Vagina (tissue), 2 donors: ENCODE results near the gene TMC8. TPM values are rescaled to one million over a fixed set of nuclear protein-coding genes. Genes with fewer than 3 reads are reported as not detected.

Source experiments
- DNase-seq, 2 donors: peaks; one replicate each; pipeline ENCODE4 v3.0.0-alpha.2; 2017; ENCODE audit errors: extremely low spot score in 2 of 2
- H3K27ac ChIP-seq: fragments of 200-600 bp; sonication (generic); one replicate; pipeline ENCODE4 v1.5.1; 2019
- H3K27me3 ChIP-seq: fragments of 200-600 bp; sonication (generic); one replicate; pipeline ENCODE4 v1.5.1; 2019
- H3K36me3 ChIP-seq, 2 donors: fragments of 200-600 bp; sonication (generic); one replicate each; pipeline ENCODE4 v1.5.1; 2017 to 2019
- H3K4me1 ChIP-seq: fragments of 200-600 bp; sonication (generic); one replicate; pipeline ENCODE4 v1.5.1; 2019
- H3K4me3 ChIP-seq, 2 donors: fragments of 200-600 bp; sonication (generic); 1 replicate in 1 of 2; 2 replicates in 1 of 2; pipeline ENCODE4 v1.5.1; 2016 to 2019
- H3K9me3 ChIP-seq: fragments of 200-600 bp; sonication (generic); one replicate; pipeline ENCODE4 v1.5.1; 2019
- POLR2A ChIP-seq, 2 donors: fragments of 450-650 bp; IDR thresholded peaks; one replicate each; pipeline ENCODE4 v1.6.1; 2017; ENCODE audit warnings: antibody characterized with exemption in 2 of 2, mild to moderate bottlenecking in 2 of 2, moderate library complexity in 2 of 2
- POLR2AphosphoS5 ChIP-seq, 2 donors: sonication (generic); formaldehyde crosslinking; IDR thresholded peaks; one replicate each; pipeline ENCODE4 v1.9.0; 2017; ENCODE audit warnings: antibody characterized with exemption in 2 of 2, mild to moderate bottlenecking in 2 of 2, low read depth in 1 of 2; ENCODE audit not compliant: insufficient read depth in 1 of 2
- intact Hi-C: fragments of 100-400 bp; cut with DNase I; formaldehyde crosslinking; loops from one replicate; pipeline ENCODE4 v1.15.1; 2023
- total RNA-seq: library from RNA; depleted of rRNA; stranded (reverse); fragments of >200 nt; gene quantifications from one replicate; pipeline ENCODE4 v1.2.3, GENCODE V29; 2016
- TF ChIP-seq, protein P1 (sequence below), 3 experiments: fragments of 450-650 bp in 2 of 3; fragments of 200-600 bp in 1 of 3; sonication (generic) in 1 of 3; IDR thresholded peaks; one replicate each; pipeline ENCODE4 v1.5.1; 2017 to 2019; ENCODE audit warnings: antibody characterized with exemption in 3 of 3, mild to moderate bottlenecking in 2 of 3, moderate library complexity in 2 of 3

Gene TMC8
- total RNA-seq, 1 donor from 2014 or later = 24.6 TPM

- intact Hi-C loops = no loop called here
- no peak for DNase-seq
- Histone ChIP-seq H3K9me3 (no peaks in the 10 kb centered on the region), H3K36me3 (no peaks in the 10 kb centered on the region), H3K4me1 (peaks cover 74% of the 10 kb centered on the region), H3K4me3 (no peak overlapping the region), H3K27ac (peak overlapping the region; percentile 79), H3K27me3 (no peaks in the 10 kb centered on the region)
- TF ChIP-seq POLR2A (IDR thresholded peaks at IDR 0.05) (no peak), POLR2AphosphoS5 (IDR thresholded peaks at IDR 0.05; ENCODE audit: insufficient read depth in 1 of 2, low read depth in 1 of 2) (no peak)
- TF ChIP-seq, protein P1, sequence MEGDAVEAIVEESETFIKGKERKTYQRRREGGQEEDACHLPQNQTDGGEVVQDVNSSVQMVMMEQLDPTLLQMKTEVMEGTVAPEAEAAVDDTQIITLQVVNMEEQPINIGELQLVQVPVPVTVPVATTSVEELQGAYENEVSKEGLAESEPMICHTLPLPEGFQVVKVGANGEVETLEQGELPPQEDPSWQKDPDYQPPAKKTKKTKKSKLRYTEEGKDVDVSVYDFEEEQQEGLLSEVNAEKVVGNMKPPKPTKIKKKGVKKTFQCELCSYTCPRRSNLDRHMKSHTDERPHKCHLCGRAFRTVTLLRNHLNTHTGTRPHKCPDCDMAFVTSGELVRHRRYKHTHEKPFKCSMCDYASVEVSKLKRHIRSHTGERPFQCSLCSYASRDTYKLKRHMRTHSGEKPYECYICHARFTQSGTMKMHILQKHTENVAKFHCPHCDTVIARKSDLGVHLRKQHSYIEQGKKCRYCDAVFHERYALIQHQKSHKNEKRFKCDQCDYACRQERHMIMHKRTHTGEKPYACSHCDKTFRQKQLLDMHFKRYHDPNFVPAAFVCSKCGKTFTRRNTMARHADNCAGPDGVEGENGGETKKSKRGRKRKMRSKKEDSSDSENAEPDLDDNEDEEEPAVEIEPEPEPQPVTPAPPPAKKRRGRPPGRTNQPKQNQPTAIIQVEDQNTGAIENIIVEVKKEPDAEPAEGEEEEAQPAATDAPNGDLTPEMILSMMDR (IDR thresholded peaks at IDR 0.05) = no peak
These were observed 42.6 kb downstream of the TMC8 start for GRCh38 chr17:78173097-78173715.

GRCh38 chr17:78174346-78174869, 43.8 kb downstream of the TMC8 start:
- no peak for DNase-seq
- H3K4me3 ChIP-seq = no peak overlapping the region
- intact Hi-C loops = no loop called here
- TF ChIP-seq POLR2A (IDR thresholded peaks at IDR 0.05) (no peak), POLR2AphosphoS5 (IDR thresholded peaks at IDR 0.05; ENCODE audit: insufficient read depth in 1 of 2, low read depth in 1 of 2) (peak; percentile 40 to 62)
- TF ChIP-seq, protein P1 (IDR thresholded peaks at IDR 0.05) = peak in 1 of 3 experiments; percentile 20
- H3K36me3 ChIP-seq = no peaks in the 10 kb centered on the region
- no peaks in the 10 kb centered on the region for H3K9me3 ChIP-seq
- H3K4me1 ChIP-seq = peaks cover 67% of the 10 kb centered on the region
- H3K27me3 ChIP-seq = no peaks in the 10 kb centered on the region
- peak overlapping the region; percentile 79 for H3K27ac ChIP-seq

DNA sequence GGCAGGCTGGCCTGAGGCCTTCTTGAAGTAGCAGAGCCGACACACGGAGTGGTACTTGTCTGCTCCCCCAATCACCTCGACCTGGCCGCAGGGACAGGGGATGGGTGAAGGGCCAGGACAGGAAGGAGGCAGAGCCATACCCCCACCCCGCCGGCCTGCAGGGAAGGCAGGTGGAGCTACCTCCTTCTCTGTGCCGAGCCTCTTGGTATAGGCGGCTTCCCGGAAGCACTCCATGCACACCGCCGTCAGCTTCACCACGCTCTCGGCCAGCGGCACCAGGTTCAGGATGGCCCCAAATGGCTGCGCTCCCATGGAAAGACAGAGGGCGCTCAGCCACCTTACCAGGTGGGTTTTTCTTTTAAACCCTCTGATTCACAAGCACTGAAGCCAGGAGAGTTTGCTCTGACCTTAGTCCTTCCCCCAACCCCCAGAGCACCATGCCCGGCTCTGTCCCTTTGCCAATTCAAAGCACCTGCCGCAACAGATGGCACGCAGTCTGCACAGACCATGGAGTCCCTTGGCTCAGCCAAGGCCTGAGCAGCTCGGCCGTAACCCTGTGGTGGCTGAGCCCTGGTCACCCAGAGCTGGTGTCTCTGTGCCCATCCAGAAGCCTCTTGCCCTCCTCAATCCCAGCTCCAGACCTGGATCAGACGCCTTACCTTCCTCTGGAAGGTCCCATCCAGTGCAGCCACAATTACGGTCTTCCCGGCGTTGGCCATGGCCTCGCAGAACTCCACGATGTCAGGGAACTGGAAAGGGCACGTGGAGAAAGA, 44.5 kb downstream of the TMC8 start:
- intact Hi-C loops = loop anchor here (5.0 kb wide), 2 partner anchors 48 to 63 kb away; partner anchors contain the start of gene TMC6
- Histone ChIP-seq H3K27me3 (no peaks in the 10 kb centered on the region), H3K36me3 (no peaks in the 10 kb centered on the region), H3K4me1 (peaks cover 60% of the 10 kb centered on the region), H3K9me3 (no peaks in the 10 kb centered on the region), H3K4me3 (no peak overlapping the region), H3K27ac (peak overlapping the region; percentile 79)
- no peak for DNase-seq
- TF ChIP-seq, protein P1 (IDR thresholded peaks at IDR 0.05) = no peak
- TF ChIP-seq POLR2AphosphoS5 (IDR thresholded peaks at IDR 0.05; ENCODE audit: insufficient read depth in 1 of 2, low read depth in 1 of 2) = no peak

DNA sequence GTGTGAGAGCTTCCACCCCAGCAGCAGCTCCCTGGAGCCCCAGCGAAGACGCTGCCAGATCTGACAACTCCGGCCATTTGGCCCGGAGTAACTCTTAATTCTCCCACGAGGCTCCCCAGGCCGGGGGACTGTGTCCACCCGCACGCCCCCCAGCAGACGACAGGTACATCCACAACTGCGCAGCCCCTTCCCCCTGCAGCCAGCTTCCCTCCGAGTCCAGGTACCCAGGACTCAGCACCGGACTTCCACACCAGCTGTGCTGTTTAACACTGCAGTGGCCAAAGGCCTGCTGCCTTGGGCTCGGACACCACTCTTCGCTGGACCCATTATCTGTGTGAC, 45.0 kb downstream of the TMC8 start:
- Histone ChIP-seq H3K27ac (no peak overlapping the region), H3K9me3 (no peaks in the 10 kb centered on the region), H3K27me3 (no peaks in the 10 kb centered on the region), H3K4me3 (no peak overlapping the region), H3K4me1 (peaks cover 58% of the 10 kb centered on the region), H3K36me3 (no peaks in the 10 kb centered on the region)
- no peak for DNase-seq
- TF ChIP-seq, protein P1 (IDR thresholded peaks at IDR 0.05) = no peak
- TF ChIP-seq POLR2AphosphoS5 (IDR thresholded peaks at IDR 0.05; ENCODE audit: insufficient read depth in 1 of 2, low read depth in 1 of 2) (no peak), POLR2A (IDR thresholded peaks at IDR 0.05) (no peak)
- intact Hi-C loops = loop anchor here (5.0 kb wide), 2 partner anchors 48 to 63 kb away; partner anchors contain the start of gene TMC6
